Brain microvascular endothelial cell (primary cell): ENCODE results near the gene THBS2.

ENCODE experiments used
- DNase-seq: peaks from one replicate; pipeline ENCODE4 v3.0.0-alpha.2; 2020
- H3K27ac ChIP-seq: fragments of 250-450 bp; sonication (Bioruptor Pico); 2 replicates; pipeline ENCODE4 v1.5.1; 2020; ENCODE audit warnings: mild to moderate bottlenecking, moderate library complexity
- H3K27me3 ChIP-seq: fragments of 250-450 bp; sonication (Bioruptor Pico); replicated peaks from 2 replicates; pipeline ENCODE4 v1.5.1; 2020; ENCODE audit warnings: mild to moderate bottlenecking
- H3K36me3 ChIP-seq: fragments of 250-450 bp; sonication (Bioruptor Pico); replicated peaks from 2 replicates; pipeline ENCODE4 v1.5.1; 2020; ENCODE audit warnings: mild to moderate bottlenecking
- H3K4me3 ChIP-seq: 2 replicates; pipeline ENCODE4 v1.5.1; 2011; ENCODE audit warnings: low read depth, mild to moderate bottlenecking, control low read depth, low read length, moderate library complexity
- in situ Hi-C: cut with HindIII; loops from 2 replicates; pipeline ENCODE4 v1.10.0; 2017; ENCODE audit warnings: low sequenced_read_pairs, low pct_ligation_motif_present
- TF ChIP-seq, protein P1 (sequence below): IDR thresholded peaks from 2 replicates; pipeline ENCODE4 v1.5.1; 2011; ENCODE audit warnings: low read depth, mild to moderate bottlenecking, moderate library complexity, low read length, control low read depth, inconsistent platforms; ENCODE audit errors: missing control alignments

The THBS2 gene

DNA sequence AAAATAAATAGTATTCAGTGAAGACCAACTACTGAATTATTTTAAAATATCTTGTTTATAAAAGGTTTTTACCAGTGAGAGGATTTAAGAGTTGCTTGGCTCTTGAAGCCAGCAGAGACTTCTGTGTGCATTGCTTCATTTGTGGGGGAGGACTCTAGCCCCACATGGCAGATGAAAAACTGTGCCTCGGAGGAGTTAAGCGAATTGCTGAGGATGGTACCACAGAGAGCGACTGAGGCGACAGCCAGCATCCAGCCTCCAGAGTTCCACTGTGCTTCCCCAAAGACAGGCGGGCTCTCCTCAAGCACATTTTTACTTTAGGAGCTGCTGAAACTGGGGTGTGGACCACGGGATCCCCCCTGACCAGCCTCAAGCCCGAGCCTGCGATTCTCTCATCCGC, 80.7 kb downstream of the THBS2 start:
- peak overlapping the region; percentile 91 for H3K27ac ChIP-seq
- H3K27me3 ChIP-seq = no peaks in the 10 kb centered on the region
- H3K4me3 ChIP-seq = no peak overlapping the region
- TF ChIP-seq, protein P1, sequence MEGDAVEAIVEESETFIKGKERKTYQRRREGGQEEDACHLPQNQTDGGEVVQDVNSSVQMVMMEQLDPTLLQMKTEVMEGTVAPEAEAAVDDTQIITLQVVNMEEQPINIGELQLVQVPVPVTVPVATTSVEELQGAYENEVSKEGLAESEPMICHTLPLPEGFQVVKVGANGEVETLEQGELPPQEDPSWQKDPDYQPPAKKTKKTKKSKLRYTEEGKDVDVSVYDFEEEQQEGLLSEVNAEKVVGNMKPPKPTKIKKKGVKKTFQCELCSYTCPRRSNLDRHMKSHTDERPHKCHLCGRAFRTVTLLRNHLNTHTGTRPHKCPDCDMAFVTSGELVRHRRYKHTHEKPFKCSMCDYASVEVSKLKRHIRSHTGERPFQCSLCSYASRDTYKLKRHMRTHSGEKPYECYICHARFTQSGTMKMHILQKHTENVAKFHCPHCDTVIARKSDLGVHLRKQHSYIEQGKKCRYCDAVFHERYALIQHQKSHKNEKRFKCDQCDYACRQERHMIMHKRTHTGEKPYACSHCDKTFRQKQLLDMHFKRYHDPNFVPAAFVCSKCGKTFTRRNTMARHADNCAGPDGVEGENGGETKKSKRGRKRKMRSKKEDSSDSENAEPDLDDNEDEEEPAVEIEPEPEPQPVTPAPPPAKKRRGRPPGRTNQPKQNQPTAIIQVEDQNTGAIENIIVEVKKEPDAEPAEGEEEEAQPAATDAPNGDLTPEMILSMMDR = no peak
- no peak for DNase-seq
- no peaks in the 10 kb centered on the region for H3K36me3 ChIP-seq
- in situ Hi-C loops = no loop called here

DNA sequence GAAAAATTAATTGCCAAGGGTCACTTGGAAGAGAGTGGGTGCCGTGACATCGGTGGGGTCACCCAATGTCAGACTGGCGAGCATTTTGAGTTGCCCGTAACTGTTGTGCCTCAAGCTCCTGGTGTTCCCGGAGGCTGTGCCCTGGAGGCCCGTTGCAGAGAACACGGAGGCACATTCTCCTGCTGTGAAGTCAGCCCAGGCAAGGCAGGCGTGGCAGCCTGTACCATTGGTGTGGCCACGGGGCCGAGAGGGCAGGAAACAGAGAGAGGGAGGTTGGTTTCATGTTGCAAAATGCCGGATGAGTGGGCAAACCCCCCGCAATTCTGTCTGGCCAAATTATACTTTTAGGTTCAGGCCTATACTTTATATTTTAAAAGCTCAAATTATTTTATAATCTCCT, 81.2 kb downstream of the THBS2 start:
- DNase-seq = peak; percentile 88
- in situ Hi-C loops = no loop called here
- Histone ChIP-seq H3K27me3 (no peaks in the 10 kb centered on the region), H3K36me3 (no peaks in the 10 kb centered on the region), H3K27ac (peak overlapping the region; percentile 91), H3K4me3 (no peak overlapping the region)
- TF ChIP-seq, protein P1 = no peak

DNA sequence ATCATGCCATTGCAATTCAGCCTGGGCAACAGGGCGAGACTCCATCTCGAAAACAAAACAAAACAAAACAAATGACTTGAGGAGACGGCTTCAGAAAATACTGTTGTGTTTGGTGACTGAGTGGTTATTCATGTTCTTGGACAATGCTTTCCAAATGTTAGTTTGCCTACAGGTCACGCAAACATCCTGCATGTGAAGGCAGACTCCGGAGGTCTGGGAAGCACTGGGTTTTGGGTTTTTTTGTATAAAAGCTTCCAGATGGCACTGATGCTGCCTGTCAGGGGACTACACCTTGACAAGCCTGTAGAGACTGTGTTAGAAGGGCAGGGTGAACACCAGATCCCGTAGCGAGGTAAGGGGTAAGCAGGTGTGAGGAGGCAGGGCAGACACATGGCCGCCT, 81.7 kb downstream of the THBS2 start:
- peak; percentile 52 for DNase-seq
- H3K27ac ChIP-seq = peak overlapping the region; percentile 91
- TF ChIP-seq, protein P1 = no peak
- in situ Hi-C loops = no loop called here
- peaks cover 2% of the 10 kb centered on the region for H3K36me3 ChIP-seq
- H3K27me3 ChIP-seq = no peaks in the 10 kb centered on the region
- H3K4me3 ChIP-seq = no peak overlapping the region

DNA sequence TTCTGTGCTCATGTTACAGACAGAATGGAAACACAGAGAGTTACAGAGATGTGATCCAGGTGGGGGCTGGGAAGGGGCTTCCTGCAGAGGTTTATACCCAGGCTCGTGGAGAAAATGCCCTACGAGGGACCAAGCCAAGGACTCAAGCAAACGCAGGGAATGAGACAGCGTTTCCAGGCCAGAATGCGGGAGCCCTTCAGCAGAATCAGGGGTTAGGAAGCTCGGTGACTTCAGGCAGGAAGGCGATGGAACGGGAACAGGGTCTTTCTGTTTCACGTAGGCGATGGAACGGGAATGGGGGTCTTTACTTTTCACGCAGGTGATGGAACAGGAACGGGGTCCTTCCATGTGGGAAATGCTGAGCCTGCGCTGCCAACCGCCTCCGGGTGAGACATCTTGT, 82.6 kb downstream of the THBS2 start:
- peaks cover 5% of the 10 kb centered on the region for H3K36me3 ChIP-seq
- TF ChIP-seq, protein P1 = no peak
- in situ Hi-C loops = no loop called here
- peak overlapping the region; percentile 91 for H3K27ac ChIP-seq
- H3K4me3 ChIP-seq = no peak overlapping the region
- no peak for DNase-seq
- H3K27me3 ChIP-seq = no peaks in the 10 kb centered on the region

DNA sequence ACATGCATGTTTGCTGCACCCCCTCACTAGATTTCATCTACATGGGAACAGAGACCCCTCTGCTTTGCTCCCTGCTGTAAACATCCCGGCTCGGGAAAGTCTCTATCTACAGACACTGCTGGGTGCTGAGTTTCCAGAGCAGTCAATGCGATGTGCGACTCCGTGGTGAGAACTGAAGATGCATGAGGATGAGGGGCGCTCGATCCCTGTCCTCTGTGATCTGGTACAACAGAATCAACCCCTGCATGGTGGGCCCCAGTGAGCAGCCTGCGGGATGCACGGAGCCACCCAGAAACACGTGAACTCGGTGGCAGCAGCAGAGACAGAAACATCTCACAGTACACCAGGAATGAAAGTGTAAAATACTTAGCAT, 83.1 kb downstream of the THBS2 start:
- Histone ChIP-seq H3K27ac (no peak overlapping the region), H3K4me3 (no peak overlapping the region), H3K27me3 (no peaks in the 10 kb centered on the region), H3K36me3 (peaks cover 5% of the 10 kb centered on the region)
- in situ Hi-C loops = no loop called here
- TF ChIP-seq, protein P1 = no peak
- no peak for DNase-seq

DNA sequence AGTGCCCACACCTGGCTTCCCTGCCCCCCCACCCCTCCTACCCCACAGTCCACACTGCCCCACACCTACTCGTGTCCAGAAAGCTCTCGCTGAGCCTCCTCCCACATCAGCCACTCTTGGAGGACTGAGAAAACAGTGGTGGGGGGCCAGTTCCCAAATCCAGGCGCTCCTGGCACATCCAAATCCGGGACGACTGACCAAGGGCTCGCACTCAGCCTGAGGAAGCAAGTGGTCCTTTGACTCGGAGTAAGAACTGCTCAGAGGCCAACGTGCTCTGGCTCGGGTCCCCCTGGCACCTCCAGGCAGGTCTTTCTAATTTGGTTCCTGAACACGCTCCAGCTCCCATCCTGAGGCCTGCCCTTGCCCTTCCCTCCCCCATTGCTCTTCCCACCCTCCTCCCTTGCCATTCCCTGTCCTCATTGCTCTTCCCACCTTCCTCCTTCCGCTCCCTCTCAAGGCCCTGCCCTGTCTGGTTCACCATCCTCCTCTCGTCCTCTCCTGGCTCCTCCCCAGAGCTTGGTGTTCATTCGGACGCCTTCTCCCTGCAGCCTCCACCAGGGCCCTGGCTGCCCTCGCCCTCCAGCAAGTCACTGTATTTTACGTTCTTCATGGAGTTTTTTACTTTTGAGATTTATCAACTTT, 83.6 kb downstream of the THBS2 start:
- no peak overlapping the region for H3K4me3 ChIP-seq
- in situ Hi-C loops = no loop called here
- no peaks in the 10 kb centered on the region for H3K27me3 ChIP-seq
- no peak overlapping the region for H3K27ac ChIP-seq
- peaks cover 5% of the 10 kb centered on the region for H3K36me3 ChIP-seq
- TF ChIP-seq, protein P1 = no peak
- DNase-seq = no peak
